Activated CD4-positive, alpha-beta memory T cell treated with anti-CD3 and anti-CD28 coated beads for 36 hours (primary cell): ENCODE data around the gene TRIM25. TPM values are rescaled to one million over a fixed set of nuclear protein-coding genes. Genes with fewer than 3 reads are reported as not detected.

Experiments
- CTCF ChIA-PET: fragments of 350-600 bp; sonication (Branson Sonifier 250); formaldehyde crosslinking; loops from one replicate; lab custom pipeline; 2021; ENCODE audit warnings: antibody characterized with exemption, inconsistent platforms; lab: Charles Lee
- POLR2A ChIA-PET: fragments of 350-600 bp; sonication (Branson Sonifier 250); formaldehyde crosslinking; loops from one replicate; lab custom pipeline; 2021; ENCODE audit warnings: antibody characterized with exemption; lab: Charles Lee
- DNase-seq: peaks from one replicate; pipeline ENCODE4 v3.0.0-alpha.2; 2020
- H3K27ac Mint-ChIP-seq: one replicate; pipeline ENCODE4 v1.8.0; 2021; ENCODE audit warnings: mixed read lengths
- H3K27me3 Mint-ChIP-seq: one replicate; pipeline ENCODE4 v1.8.0; 2021; ENCODE audit warnings: mixed read lengths
- H3K36me3 Mint-ChIP-seq: one replicate; pipeline ENCODE4 v1.8.0; 2021; ENCODE audit warnings: mixed read lengths
- H3K4me1 Mint-ChIP-seq: one replicate; pipeline ENCODE4 v1.8.0; 2021; ENCODE audit warnings: low read depth, mixed read lengths
- H3K4me3 Mint-ChIP-seq: one replicate; pipeline ENCODE4 v1.8.0; 2021; ENCODE audit warnings: mild to moderate bottlenecking, mixed read lengths
- H3K9me3 Mint-ChIP-seq: one replicate; pipeline ENCODE4 v1.8.0; 2021; ENCODE audit warnings: mixed read lengths
- intact Hi-C: fragments of 100-400 bp; cut with micrococcal nuclease; formaldehyde crosslinking; loops from one replicate; pipeline ENCODE4 v1.15.1; 2023
- total RNA-seq, 2 experiments: library from RNA; stranded (reverse); gene quantifications; one replicate each; pipeline ENCODE4 v1.2.3, GENCODE V29; 2021

Gene TRIM25
- total RNA-seq, 2 experiments from 2014 or later, result 106 to 126 TPM

- DNase-seq, result no peak
- H3K36me3 Mint-ChIP-seq, result peaks cover 40% of the 10 kb centered on the region
- no peaks in the 10 kb centered on the region for H3K9me3 Mint-ChIP-seq
- intact Hi-C loops, result no loop called here
- no peak overlapping the region for H3K27ac Mint-ChIP-seq
- no peaks in the 10 kb centered on the region for H3K4me1 Mint-ChIP-seq
- ChIA-PET CTCF (interaction anchor here (0.9 kb wide), 1 partner anchor 31 kb away, joined by 3 read pairs; no protein-coding TSS in a partner anchor), POLR2A (no interaction called here)
- no peaks in the 10 kb centered on the region for H3K27me3 Mint-ChIP-seq
- H3K4me3 Mint-ChIP-seq, result no peak overlapping the region
Measured at GRCh38 chr17:56850591-56850990, 63.3 kb downstream of the TRIM25 start.

- CTCF ChIA-PET, result interaction anchor here (0.8 to 1.3 kb wide), 2 partner anchors 14 to 42 kb away, joined by 3 read pairs; no protein-coding TSS in a partner anchor
- Mint-ChIP-seq H3K9me3 (no peaks in the 10 kb centered on the region), H3K4me3 (no peak overlapping the region), H3K27ac (no peak overlapping the region), H3K27me3 (no peaks in the 10 kb centered on the region), H3K36me3 (peaks cover 35% of the 10 kb centered on the region), H3K4me1 (no peaks in the 10 kb centered on the region)
- intact Hi-C loops, result no loop called here
- no peak for DNase-seq
- POLR2A ChIA-PET, result no interaction called here
Measured at GRCh38 chr17:56849131-56849530, 64.7 kb downstream of the TRIM25 start.

GRCh38 chr17:56847106-56847505 lies 66.7 kb downstream of the TRIM25 start:
- no peak for DNase-seq
- POLR2A ChIA-PET, result no interaction called here
- H3K36me3 Mint-ChIP-seq, result peaks cover 36% of the 10 kb centered on the region
- no peak overlapping the region for H3K27ac Mint-ChIP-seq
- intact Hi-C loops, result no loop called here
- no peaks in the 10 kb centered on the region for H3K27me3 Mint-ChIP-seq
- no peaks in the 10 kb centered on the region for H3K9me3 Mint-ChIP-seq
- H3K4me3 Mint-ChIP-seq, result no peak overlapping the region
- CTCF ChIA-PET, result no interaction called here
- no peaks in the 10 kb centered on the region for H3K4me1 Mint-ChIP-seq

- no peak overlapping the region for H3K27ac Mint-ChIP-seq
- ChIA-PET CTCF (interaction anchor here (0.6 kb wide), 1 partner anchor 11 kb away, joined by 3 read pairs; no protein-coding TSS in a partner anchor), POLR2A (no interaction called here)
- intact Hi-C loops, result no loop called here
- H3K9me3 Mint-ChIP-seq, result no peaks in the 10 kb centered on the region
- no peak overlapping the region for H3K4me3 Mint-ChIP-seq
- no peaks in the 10 kb centered on the region for H3K27me3 Mint-ChIP-seq
- DNase-seq, result no peak
- H3K4me1 Mint-ChIP-seq, result no peaks in the 10 kb centered on the region
- peaks cover 28% of the 10 kb centered on the region for H3K36me3 Mint-ChIP-seq
Measured at GRCh38 chr17:56845934-56846333, 67.9 kb downstream of the TRIM25 start.

- no peak overlapping the region for H3K4me3 Mint-ChIP-seq
- H3K36me3 Mint-ChIP-seq, result peaks cover 23% of the 10 kb centered on the region
- ChIA-PET CTCF (interaction anchor here (1.3 to 1.6 kb wide), 2 partner anchors 8 to 23 kb away, joined by 3 to 4 read pairs; partner anchors contain the start of genes C17orf67 and DGKE), POLR2A (interaction anchor here (1.5 kb wide), 1 partner anchor 7 kb away, joined by 4 read pairs; no protein-coding TSS in a partner anchor)
- intact Hi-C loops, result no loop called here
- peaks cover 22% of the 10 kb centered on the region for H3K4me1 Mint-ChIP-seq
- DNase-seq, result no peak
- H3K27ac Mint-ChIP-seq, result no peak overlapping the region
- H3K27me3 Mint-ChIP-seq, result no peaks in the 10 kb centered on the region
- H3K9me3 Mint-ChIP-seq, result no peaks in the 10 kb centered on the region
Measured at GRCh38 chr17:56842577-56842976, 71.3 kb downstream of the TRIM25 start.

- Mint-ChIP-seq H3K4me3 (peak overlapping the region; percentile 12), H3K27ac (no peak overlapping the region), H3K36me3 (peaks cover 30% of the 10 kb centered on the region), H3K9me3 (no peaks in the 10 kb centered on the region), H3K27me3 (no peaks in the 10 kb centered on the region), H3K4me1 (peaks cover 45% of the 10 kb centered on the region)
- POLR2A ChIA-PET, result interaction anchor here (0.6 kb wide), 1 partner anchor 250 kb away, joined by 3 read pairs; no protein-coding TSS in a partner anchor
- intact Hi-C loops, result no loop called here
- CTCF ChIA-PET, result interaction anchor here (5.5 kb wide), 1 partner anchor 20 kb away, joined by 42 read pairs; no protein-coding TSS in a partner anchor
- no peak for DNase-seq
Measured at GRCh38 chr17:56838687-56839086, 75.2 kb downstream of the TRIM25 start.

Other genes with a start within 250 kb of the TRIM25 start
- gene C17orf67, start 80.1 kb downstream of the TRIM25 start, total RNA-seq, result 1 to 10 TPM; 3.6 to 3.9 TPM
- gene DGKE, start 79.9 kb downstream of the TRIM25 start, total RNA-seq, result 10 to 100 TPM; 23.3 to 25.6 TPM
- 10 to 100 TPM; 16.9 TPM for gene COIL, start 47.0 kb upstream of the TRIM25 start, total RNA-seq
- 10 to 100 TPM; 17.9 to 24.9 TPM for gene SCPEP1, start 64.1 kb upstream of the TRIM25 start, total RNA-seq
- gene AKAP1, start 171.2 kb upstream of the TRIM25 start, total RNA-seq, result 10 to 100 TPM; 24.5 to 30.8 TPM